Endothelial cell (in vitro differentiated cells): ENCODE results near the gene DROSHA. TPM values are rescaled to one million over a fixed set of nuclear protein-coding genes. Genes with fewer than 3 reads are reported as not detected.

ENCODE experiments used
- DNase-seq: peaks from one replicate; pipeline ENCODE4 v3.0.0; 2021; ENCODE audit warnings: low spot score
- H3K27ac Mint-ChIP-seq: one replicate; pipeline ENCODE4 v1.8.0; 2021; ENCODE audit warnings: mixed read lengths, inconsistent platforms; ENCODE audit not compliant: unreplicated experiment
- H3K27me3 Mint-ChIP-seq: one replicate; pipeline ENCODE4 v1.8.0; 2021; ENCODE audit warnings: mild to moderate bottlenecking, moderate library complexity, mixed read lengths, inconsistent platforms; ENCODE audit not compliant: unreplicated experiment
- H3K36me3 Mint-ChIP-seq: one replicate; pipeline ENCODE4 v1.8.0; 2021; ENCODE audit warnings: mild to moderate bottlenecking, low read depth, mixed read lengths, inconsistent platforms; ENCODE audit not compliant: unreplicated experiment
- H3K4me1 Mint-ChIP-seq: one replicate; pipeline ENCODE4 v1.8.0; 2021; ENCODE audit warnings: mild to moderate bottlenecking, mixed read lengths, inconsistent platforms; ENCODE audit not compliant: unreplicated experiment
- H3K4me3 Mint-ChIP-seq: one replicate; pipeline ENCODE4 v1.8.0; 2021; ENCODE audit warnings: mild to moderate bottlenecking, mixed read lengths, inconsistent platforms; ENCODE audit not compliant: unreplicated experiment
- H3K9me3 Mint-ChIP-seq: one replicate; pipeline ENCODE4 v1.8.0; 2021; ENCODE audit warnings: mixed read lengths, inconsistent platforms; ENCODE audit not compliant: unreplicated experiment
- CTCF ChIP-seq: fragments of 200-600 bp; sonication (generic); IDR thresholded peaks from one replicate; pipeline ENCODE4 v1.5.0; 2021; ENCODE audit warnings: antibody characterized with exemption; ENCODE audit not compliant: unreplicated experiment
- total RNA-seq: library from RNA; stranded (reverse); fragmentation: NEBNext Ultra II Directional; extraction: Animal tissue kit (Norgen Biotek cat#: 25700); gene quantifications from one replicate; pipeline ENCODE4 v1.2.1, GENCODE V29; 2021; ENCODE audit not compliant: unreplicated experiment

Gene DROSHA
- total RNA-seq, 1 donor from 2014 or later, result 98.2 TPM

GRCh38 chr5:31485376-31486207, 46.3 kb downstream of the DROSHA start:
- H3K36me3 Mint-ChIP-seq, result peaks cover 23% of the 10 kb centered on the region
- H3K9me3 Mint-ChIP-seq, result no peaks in the 10 kb centered on the region
- DNase-seq, result no peak
- no peaks in the 10 kb centered on the region for H3K27me3 Mint-ChIP-seq
- no peaks in the 10 kb centered on the region for H3K4me1 Mint-ChIP-seq
- no peak for TF ChIP-seq CTCF
- no peak overlapping the region for H3K4me3 Mint-ChIP-seq
- H3K27ac Mint-ChIP-seq, result no peak overlapping the region

GRCh38 chr5:31481531-31482165, 50.2 kb downstream of the DROSHA start:
- no peak overlapping the region for H3K4me3 Mint-ChIP-seq
- no peaks in the 10 kb centered on the region for H3K4me1 Mint-ChIP-seq
- no peaks in the 10 kb centered on the region for H3K27me3 Mint-ChIP-seq
- no peaks in the 10 kb centered on the region for H3K9me3 Mint-ChIP-seq
- peaks cover 10% of the 10 kb centered on the region for H3K36me3 Mint-ChIP-seq
- no peak overlapping the region for H3K27ac Mint-ChIP-seq
- no peak for TF ChIP-seq CTCF
- DNase-seq, result no peak

GRCh38 chr5:31479706-31480105, 52.2 kb downstream of the DROSHA start:
- no peak overlapping the region for H3K4me3 Mint-ChIP-seq

GRCh38 chr5:31478901-31479300, 53.0 kb downstream of the DROSHA start:
- Mint-ChIP-seq H3K27ac (no peak overlapping the region), H3K4me1 (no peaks in the 10 kb centered on the region), H3K36me3 (peaks cover 16% of the 10 kb centered on the region), H3K9me3 (no peaks in the 10 kb centered on the region), H3K27me3 (no peaks in the 10 kb centered on the region), H3K4me3 (no peak overlapping the region)
- no peak for DNase-seq
- TF ChIP-seq CTCF, result no peak

More at GRCh38 chr5:31479706-31480105, 52.2 kb downstream of the DROSHA start:
- no peaks in the 10 kb centered on the region for H3K9me3 Mint-ChIP-seq
- DNase-seq, result no peak
- no peaks in the 10 kb centered on the region for H3K27me3 Mint-ChIP-seq
- peaks cover 16% of the 10 kb centered on the region for H3K36me3 Mint-ChIP-seq
- H3K27ac Mint-ChIP-seq, result no peak overlapping the region
- no peak for TF ChIP-seq CTCF
- no peaks in the 10 kb centered on the region for H3K4me1 Mint-ChIP-seq

GRCh38 chr5:31477971-31478370, 53.9 kb downstream of the DROSHA start:
- no peak for DNase-seq
- Mint-ChIP-seq H3K27ac (no peak overlapping the region), H3K9me3 (no peaks in the 10 kb centered on the region), H3K4me1 (no peaks in the 10 kb centered on the region), H3K4me3 (no peak overlapping the region), H3K27me3 (no peaks in the 10 kb centered on the region), H3K36me3 (peaks cover 22% of the 10 kb centered on the region)
- no peak for TF ChIP-seq CTCF
